GM19397 (cell line): ENCODE data around the gene HSPA6.
"Not testable (repeated sequence)": the region's sequence is repeated elsewhere in the genome, so short reads cannot be mapped to it uniquely, and the experiment has no call there.

Experiments used
- ATAC-seq: cut with Tn5 transposase; IDR thresholded peaks from one replicate; pipeline ENCODE4 v1.9.1; 2021; ENCODE audit warnings: mild to moderate bottlenecking, moderate library complexity; ENCODE audit not compliant: unreplicated experiment

Gene HSPA6

DNA sequence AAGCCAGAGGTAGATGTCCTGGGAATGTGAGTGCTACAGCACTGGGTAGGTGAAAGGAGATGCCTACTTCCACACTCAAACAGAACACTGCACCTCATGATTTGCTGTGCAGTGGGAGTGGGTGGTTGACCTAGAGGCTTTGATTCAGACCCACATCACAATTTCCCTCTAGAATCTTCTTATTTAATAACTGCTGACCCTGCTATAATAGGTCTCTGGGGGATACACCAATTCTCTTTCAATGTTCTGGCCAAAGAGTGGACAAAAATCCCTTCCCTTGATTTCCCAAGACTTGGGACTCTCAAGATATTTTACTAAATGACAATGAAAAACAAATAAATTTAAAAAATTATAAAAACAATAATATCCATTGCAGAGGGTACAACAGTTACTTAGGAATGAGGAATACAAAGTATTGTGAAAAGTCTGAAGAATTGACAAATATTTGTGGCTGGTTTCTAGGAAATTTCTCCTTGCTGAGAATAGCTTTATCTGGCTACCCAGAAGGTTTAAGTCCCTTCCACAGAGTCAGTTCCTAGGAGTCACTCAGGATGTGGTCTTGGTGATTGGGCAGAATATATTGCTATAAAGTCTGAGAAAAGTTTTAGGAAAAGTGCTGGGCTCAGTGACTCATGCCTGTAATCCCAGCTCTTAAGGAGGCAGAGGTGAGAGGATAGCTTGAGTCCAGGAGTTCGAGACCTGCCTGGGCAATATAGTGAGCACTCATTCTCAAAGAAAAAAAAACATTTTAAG lies 21.5 kb upstream of the HSPA6 start:
- ATAC-seq = no peak

DNA sequence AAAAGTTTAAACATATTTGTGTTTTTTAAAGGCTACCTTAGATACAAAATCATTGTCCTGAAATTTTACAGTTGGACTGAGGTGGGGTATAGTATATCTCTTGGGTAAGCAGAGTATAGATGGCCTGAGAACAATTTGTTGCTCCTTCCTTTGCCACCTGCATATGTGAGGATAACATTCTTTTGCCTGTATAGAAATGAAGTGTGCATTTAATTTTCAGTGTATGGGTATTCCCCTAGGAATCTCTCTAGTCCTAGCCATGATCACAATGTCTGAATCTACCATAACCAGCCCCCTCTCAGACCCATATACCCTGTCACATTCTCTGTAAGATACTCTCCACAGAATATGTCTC lies 21.0 kb upstream of the HSPA6 start:
- no peak for ATAC-seq

DNA sequence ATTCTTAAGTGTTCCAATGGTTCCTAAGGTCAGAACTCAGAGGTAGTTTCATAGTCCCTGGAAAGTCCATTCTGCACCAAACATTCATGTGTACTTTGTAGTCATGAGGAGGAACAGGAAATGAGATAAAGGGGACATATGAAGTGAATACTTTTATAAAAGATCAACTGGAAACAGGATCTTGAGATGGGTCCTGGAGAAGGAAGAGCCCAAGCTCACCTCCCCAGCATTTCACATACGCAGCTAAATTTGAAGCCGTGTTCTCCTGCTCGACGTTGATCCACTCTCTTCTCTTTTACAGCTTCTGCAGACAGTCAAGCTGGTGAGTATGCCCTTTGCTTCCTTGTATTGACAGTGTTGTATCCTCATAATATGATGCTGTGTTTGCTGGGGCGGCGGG lies 18.7 kb upstream of the HSPA6 start:
- ATAC-seq = no peak

DNA sequence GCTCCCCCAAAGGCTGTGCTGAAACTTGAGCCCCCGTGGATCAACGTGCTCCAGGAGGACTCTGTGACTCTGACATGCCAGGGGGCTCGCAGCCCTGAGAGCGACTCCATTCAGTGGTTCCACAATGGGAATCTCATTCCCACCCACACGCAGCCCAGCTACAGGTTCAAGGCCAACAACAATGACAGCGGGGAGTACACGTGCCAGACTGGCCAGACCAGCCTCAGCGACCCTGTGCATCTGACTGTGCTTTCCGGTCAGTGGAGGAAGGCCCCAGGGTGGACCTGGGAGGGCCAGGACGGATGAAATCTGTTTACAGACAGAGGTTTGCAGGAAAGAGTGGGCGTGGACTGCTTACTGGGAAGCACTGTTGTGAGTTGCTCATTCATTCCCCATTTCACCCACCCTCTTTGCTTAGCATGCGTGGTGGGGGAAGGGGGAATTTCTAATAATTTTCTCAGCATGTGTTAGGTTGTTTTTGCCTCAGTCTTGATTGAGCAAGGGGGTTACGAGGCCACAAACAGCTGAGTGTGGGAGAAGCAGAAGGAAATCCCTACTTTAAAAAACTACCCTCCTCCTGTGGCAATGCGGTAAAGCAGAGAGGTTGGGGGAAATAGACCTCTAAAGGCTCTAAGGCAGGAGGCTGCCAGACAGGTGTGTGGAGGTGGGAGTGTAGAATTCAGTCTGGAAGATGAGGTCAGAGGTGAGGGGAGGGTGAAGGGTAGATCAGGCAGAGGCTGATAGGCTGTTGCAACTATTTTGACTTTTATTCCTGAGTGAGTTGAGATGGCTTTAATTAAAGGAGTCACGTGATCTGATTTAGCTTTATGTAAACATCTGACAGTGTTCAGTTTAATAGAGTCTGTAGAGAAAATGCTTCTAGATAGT lies 17.8 kb upstream of the HSPA6 start:
- ATAC-seq = no peak

DNA sequence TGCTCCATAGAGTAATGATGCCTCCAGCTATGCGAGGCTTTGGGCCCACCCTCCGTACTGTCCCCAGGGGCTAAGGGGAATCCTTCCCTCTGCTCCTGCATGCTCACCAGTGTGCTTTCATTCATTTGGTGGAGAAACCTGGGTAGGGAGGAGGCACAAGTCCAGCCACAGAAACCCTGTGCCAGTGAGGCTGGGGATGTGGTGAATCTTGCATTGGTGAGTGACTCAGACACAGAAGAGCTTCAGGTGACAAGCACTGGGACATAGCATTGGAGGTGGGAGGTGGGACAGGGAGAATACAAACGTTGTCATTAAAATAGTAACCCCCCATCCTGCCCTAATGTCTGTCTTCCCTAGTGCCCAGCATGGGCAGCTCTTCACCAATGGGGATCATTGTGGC lies 13.9 kb upstream of the HSPA6 start:
- no peak for ATAC-seq

DNA sequence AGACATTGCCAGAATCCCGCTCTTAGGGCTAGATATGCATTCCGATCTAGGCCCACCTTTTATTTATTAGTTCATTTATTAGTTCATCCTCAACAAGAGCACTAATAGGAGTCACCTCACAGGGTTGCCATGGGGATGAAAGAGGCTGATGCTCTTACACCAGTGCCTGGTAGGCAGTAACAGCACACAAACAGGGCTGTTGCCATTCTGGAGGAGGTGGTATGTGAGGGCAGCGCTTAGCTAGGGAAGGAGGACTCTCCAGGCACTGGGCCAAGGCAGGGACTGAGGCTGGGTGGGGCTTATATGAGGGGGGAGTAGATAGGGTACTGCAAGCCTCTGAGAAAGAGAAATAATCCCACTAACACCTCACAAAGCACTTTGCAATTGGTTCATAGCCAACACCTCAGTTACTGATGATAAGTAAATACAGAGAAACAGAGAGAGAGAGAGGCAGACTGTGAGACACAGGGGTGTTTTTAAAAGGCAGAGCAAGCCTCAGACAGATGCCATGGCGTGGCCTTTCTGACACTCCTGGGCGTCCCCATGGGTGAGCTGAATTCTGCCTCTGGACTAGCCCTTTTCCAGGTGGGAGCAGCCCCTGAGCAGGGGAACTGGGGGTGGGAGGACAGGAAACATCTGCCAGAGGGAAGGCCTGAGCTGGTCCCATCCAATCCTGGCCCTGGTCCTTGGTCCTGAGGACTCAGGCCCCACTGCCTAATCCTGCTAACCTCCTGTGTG lies 13.2 kb upstream of the HSPA6 start:
- ATAC-seq = no peak

DNA sequence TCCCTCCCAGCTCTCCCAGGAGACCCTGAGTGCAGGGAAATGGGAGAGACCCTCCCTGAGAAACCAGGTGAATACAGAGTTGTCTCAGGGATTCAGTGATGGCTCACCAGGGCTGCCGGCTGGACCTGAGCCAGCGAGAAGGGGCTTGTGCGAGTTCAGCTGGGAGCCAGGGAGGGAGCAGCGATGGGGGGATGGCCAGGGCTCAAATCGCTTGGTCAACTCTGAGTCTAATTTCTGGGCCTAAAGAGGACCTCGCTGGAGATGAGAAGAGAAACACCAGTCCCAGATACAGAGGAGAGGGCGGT lies 12.6 kb upstream of the HSPA6 start:
- no peak for ATAC-seq

DNA sequence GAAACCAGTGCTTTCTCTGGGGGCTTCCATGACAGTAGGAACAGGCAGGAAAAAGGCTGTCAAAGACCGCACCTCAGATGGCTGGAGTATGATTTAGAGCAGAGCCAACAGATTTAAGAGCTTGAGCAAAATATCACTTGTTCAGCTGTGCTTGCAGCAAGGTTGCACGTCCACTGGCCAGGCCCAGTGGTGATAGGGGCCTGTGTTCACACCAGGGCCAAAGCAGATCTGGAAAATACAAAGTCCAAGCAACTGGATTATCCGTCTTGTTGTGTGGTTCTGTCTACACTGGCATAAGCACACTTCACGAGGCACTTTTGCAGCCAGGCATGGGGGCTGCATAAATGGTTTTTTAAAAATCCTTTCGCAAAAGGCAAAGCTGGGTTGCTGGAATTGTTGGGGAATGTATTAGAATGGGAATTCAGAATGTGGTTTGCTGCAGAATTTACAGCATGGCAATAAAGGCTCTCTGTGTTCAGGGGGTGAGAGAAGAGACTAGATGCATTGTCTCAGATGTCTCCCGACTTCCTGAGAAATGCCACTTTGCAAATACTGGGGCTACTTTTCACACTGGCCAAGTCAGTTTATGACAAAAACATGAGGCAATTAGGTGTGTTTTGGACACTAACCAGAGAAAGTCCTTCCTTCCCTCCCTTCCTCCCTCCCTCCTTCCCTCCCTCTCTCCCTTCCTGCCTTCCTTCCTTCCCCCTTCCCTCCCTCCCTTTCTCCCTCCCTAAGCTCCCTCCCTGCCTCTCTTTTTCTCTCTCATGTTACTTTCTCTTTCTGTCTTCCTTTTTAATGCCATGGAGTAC lies 11.5 kb upstream of the HSPA6 start:
- not testable (repeated sequence) for ATAC-seq

DNA sequence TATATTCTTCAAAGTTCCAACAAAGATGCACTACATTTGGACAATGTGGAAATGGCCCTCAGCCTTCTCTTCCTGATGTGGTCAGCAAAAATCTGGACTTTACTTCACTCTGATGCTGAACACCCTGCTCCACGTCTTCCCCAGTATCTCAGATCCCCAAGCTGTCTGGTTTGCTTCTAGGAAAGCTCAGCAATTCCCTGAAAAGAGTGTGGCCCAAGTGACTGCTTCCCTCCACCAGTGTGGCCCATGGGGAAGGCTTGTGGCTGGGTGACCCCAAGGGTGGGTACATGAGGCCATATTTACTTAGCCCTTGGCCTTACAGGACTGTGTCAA lies 10.9 kb upstream of the HSPA6 start:
- not testable (repeated sequence) for ATAC-seq

DNA sequence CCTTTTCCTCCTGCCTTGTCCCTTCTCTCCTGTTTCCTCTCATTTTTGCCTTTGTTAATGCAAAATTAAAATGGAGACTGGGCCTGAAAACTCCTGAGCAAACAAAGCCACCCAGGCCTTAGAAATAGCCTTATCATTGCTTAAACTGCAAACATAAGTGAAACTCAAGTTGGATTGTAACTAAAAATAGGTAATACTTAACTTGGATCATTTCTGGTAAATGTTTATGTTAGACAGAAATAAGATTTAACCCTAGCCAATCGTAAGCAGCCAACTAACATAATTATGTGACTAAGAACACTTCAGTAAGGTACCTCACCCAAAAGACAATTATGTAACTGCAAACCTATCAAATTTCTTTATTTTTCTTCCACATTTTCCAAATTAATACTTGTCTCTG lies 10.4 kb upstream of the HSPA6 start:
- ATAC-seq = not testable (repeated sequence)

DNA sequence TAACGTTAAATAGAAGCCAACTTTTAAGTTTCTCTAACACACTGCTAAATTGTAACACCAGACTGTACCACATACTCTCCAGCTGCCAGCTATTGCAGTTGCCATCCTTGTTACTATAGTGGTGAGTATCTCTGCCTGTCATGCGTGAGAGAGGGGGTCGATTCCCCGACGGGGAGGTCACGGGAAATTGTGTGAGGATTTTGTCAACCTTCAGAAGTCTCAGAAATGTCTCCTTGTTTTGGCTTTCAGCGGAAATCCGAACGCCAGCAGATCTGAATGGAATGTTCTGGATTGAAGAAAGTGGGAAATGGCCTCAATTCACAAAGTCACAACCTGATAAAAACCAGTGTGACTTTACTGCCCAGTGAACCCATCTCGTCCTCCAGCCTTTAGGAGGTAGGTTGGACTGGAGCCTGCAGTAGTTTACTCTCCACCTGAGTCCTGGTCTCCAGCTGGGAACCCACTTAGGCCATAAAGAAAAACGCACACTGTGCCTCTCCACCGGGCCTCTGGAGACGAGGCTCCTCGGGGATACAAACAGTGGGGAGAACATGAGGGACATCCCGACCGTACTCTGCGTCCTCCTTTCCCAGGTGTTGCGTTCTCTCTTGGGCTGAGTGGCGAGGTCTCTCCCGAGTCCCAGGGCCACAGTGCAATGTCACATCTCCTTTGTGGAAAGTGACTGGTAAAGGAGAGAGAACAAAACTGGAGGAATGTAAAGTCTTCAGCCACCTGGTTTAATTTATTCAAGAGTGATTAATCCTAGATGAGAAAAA lies 1.1 kb upstream of the HSPA6 start:
- ATAC-seq = peak; percentile 11

DNA sequence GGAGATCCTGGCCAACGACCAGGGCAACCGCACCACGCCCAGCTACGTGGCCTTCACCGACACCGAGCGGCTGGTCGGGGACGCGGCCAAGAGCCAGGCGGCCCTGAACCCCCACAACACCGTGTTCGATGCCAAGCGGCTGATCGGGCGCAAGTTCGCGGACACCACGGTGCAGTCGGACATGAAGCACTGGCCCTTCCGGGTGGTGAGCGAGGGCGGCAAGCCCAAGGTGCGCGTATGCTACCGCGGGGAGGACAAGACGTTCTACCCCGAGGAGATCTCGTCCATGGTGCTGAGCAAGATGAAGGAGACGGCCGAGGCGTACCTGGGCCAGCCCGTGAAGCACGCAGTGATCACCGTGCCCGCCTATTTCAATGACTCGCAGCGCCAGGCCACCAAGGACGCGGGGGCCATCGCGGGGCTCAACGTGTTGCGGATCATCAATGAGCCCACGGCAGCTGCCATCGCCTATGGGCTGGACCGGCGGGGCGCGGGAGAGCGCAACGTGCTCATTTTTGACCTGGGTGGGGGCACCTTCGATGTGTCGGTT lies 477 bp downstream of the HSPA6 start:
- ATAC-seq = peak; percentile 13

DNA sequence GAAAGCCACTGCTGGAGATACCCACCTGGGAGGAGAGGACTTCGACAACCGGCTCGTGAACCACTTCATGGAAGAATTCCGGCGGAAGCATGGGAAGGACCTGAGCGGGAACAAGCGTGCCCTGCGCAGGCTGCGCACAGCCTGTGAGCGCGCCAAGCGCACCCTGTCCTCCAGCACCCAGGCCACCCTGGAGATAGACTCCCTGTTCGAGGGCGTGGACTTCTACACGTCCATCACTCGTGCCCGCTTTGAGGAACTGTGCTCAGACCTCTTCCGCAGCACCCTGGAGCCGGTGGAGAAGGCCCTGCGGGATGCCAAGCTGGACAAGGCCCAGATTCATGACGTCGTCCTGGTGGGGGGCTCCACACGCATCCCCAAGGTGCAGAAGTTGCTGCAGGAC lies 981 bp downstream of the HSPA6 start:
- not testable (repeated sequence) for ATAC-seq

DNA sequence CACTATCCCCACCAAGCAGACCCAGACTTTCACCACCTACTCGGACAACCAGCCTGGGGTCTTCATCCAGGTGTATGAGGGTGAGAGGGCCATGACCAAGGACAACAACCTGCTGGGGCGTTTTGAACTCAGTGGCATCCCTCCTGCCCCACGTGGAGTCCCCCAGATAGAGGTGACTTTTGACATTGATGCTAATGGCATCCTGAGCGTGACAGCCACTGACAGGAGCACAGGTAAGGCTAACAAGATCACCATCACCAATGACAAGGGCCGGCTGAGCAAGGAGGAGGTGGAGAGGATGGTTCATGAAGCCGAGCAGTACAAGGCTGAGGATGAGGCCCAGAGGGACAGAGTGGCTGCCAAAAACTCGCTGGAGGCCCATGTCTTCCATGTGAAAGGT lies 1.6 kb downstream of the HSPA6 start:
- not testable (repeated sequence) for ATAC-seq

DNA sequence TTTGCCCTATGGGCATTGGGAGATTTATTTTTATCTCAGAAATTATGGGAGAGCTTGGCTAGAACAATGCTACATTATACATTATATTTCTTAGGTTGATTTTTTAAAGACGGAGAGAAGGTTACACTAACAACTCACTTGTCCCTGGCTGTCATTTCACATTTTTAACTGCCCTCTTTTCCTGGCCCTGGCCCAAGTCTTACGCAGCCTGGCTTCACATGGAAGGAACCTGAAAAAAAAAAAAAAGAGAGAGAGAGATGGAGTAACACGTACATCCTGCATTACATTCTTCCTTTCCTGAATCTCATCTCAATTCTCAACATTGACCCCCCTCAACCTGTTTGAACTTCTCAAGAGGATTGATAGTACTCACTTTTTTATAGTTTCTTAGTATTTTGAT lies 4.2 kb downstream of the HSPA6 start:
- ATAC-seq = not testable (repeated sequence)

DNA sequence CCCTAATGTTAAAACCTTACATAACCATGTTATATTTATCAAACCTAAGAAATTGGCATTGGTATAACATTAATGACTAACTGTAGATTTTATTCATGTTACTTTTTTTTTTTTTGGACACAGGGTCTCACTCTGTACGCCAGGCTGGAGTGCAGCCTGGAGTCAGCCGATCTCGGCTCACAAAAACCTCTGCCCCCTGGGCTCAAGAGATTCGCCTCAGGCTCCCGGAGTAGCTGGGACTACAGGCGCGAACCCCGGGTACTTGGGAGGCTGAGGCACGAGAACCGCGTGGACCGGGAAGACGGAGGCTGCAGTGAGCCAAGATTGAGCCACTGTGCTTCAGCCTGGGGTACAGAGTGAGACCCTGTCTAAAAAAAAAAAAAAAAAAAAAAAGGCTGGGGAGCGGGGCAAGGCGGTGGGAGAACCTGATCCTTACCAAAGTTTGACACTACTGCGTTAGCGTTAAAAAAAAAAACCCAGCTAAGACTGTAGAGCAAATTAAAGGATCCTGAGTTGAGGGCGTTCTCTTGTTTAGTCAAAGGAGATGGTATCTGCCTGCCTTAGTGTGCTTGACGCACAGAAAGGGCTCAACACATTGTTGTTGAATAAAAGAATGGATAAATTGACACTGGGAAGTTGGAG lies 5.2 kb downstream of the HSPA6 start:
- not testable (repeated sequence) for ATAC-seq

DNA sequence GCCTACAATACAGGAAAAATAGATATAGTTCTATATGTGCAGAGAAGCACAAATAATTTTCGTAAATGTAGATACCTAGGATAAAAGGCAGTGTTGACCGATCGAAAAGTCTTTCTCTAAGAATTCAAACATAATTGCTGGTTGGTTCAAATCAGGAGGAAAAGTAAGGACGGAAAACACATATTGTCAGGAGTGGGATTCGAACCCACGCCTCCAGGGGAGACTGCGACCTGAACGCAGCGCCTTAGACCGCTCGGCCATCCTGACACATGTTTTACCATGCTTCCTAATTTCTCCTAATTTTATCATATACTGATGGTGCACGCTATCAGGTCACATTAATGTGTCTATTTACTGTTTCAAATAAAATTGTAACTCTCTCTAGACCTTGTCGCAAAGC lies 5.8 kb downstream of the HSPA6 start:
- ATAC-seq = peak; percentile 40

DNA sequence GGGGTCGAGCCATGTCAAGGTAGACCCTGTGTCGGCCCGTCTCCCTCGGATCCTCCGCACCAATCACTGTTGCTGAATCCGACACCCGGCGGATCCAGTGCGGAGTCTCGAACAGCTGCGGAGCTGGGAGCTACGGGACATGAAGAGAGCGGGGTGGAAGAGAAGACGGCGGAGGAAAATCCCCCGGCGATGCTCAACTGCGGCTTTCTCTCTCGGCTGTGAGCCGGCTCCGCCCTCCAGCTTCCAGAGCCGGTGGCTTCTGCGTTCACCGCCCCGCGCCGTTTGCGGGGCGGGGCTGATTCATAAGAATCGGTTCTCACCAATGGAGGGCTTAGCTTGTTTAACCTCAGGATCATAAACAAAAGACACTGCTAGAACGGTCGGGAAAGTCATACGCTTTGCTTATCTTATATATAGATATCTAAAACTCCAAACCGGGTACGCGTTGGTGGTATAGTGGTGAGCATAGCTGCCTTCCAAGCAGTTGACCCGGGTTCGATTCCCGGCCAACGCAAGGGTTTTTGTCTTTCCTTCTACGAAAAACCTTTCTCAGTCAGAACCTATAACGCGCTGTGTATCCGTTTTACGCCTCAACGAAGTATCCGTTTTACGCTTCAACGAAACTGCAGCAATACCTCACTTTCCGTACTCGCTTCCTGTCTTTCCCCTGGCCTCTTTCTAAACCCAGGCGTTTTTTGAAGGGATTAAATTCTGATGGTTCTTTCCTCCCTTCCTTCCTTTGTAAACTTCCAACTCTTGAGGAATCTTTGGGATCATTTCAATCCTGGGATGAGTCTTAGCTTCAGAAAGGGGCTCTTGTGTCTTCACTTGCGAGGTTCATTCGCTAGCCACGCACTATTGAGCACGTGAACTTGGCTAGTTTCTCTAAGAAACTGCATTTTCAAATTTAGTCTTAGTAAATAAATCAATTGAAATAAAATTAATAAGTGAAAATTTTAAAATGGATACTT lies 6.6 kb downstream of the HSPA6 start:
- peak; percentile 59 for ATAC-seq
